Ureter (tissue), 1 donor: Measurements from ENCODE around the gene GPR17. TPM values are rescaled to one million over a fixed set of nuclear protein-coding genes. Genes with fewer than 3 reads are reported as not detected.

Source experiments
- DNase-seq: peaks from one replicate; pipeline ENCODE4 v3.0.0-alpha.2; 2020; ENCODE audit warnings: low spot score
- total RNA-seq: library from RNA; stranded (reverse); gene quantifications from one replicate; pipeline ENCODE4 v1.2.4, GENCODE V29; 2023
- donor health status: DM: yes; HTN: yes; CAD: no.

The GPR17 gene
- total RNA-seq, 1 donor from 2014 or later: not detected

DNA sequence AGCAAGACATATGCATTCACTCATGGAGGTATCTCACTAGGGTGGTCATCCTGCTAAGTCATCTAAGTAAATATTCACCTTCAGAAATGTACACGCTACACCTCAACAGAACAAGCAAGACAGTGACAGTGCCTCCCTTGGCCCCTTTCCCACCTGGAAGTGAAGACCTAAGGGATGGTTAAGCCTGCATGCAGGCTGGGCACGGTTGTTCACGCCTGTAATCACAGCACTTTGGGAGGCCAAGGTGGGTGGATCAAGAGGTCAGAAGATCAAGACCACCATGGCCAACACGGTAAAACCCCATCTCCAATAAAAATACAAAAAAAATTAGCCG lies 25.0 kb downstream of the GPR17 start:
- peak; percentile 18 for DNase-seq

DNA sequence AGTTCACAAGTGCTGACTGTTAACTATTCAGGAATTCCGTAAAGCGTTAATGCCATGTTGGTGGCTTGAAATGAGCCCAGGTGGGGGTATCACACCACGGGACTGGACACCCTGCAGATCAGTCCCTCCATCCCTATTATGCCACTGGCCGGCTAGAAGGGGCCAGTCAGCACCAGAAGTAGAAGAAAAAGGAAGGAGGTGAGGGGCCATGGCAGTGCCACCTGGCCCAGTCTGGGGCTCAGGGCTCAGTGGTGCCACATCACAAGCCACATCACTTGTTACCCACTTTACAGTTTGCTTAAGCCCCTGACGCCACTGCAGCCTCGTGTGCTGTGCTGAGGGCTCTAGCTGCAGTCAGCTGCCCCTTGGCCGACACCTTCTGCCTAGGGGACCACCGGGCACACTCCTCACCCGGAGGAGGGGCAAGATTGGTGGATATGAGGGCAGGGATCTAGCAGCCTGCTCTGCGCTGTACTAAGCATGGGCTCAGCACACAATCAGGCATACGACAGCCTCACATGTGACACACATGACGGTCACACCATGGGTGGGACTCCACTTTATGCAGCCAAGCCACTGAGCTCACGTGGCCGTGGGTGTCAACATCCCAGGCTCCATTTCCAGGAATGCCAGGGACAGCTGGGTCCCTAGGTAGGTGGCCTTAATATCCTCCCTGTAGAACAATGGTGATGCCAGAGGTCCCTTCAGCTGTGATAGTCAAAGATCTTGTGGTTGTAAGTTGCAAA lies 25.8 kb downstream of the GPR17 start:
- peak; percentile 35 for DNase-seq

DNA sequence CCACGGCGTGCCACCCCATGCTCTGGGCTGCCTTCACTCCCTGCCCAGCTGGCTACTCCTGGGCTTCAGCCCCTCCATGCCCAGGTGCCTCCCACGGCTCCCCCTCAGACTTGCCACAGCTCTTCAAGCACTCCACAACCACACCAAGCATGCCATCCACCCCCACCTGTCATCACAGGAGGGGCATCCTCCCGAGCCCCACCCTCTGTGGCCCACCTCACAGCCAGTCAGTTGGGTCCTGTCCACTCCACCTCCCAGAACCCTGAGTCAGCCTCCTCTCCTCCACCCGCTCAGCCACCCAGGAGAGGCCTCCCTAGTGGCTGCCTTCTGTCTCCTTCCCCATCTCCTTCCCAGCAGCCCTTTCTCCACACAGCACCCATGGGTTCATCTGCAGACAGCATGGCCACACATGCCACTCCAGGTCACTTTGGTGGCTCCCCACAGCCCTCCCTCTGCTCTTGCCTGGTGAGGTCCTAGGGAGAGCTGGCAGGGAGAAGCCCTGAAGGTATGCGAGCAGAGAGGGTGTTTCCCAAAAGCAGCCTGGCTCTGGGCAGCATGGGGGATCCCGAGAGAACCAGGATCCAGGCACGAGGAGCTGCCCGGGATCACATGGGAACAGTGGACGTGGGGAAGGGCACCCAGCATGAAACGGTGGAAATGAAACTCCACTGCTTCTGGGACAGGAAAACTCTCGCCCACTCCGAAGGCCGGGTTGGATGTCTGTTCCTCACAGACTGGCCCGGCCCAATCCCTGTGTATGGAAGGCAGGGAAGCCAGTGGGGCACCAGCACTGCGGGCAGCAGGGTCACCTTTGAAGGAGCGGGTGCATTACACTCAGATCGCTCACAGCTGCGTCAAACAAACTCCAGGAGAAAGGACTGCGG lies 26.6 kb downstream of the GPR17 start:
- peak; percentile 40 for DNase-seq

DNA sequence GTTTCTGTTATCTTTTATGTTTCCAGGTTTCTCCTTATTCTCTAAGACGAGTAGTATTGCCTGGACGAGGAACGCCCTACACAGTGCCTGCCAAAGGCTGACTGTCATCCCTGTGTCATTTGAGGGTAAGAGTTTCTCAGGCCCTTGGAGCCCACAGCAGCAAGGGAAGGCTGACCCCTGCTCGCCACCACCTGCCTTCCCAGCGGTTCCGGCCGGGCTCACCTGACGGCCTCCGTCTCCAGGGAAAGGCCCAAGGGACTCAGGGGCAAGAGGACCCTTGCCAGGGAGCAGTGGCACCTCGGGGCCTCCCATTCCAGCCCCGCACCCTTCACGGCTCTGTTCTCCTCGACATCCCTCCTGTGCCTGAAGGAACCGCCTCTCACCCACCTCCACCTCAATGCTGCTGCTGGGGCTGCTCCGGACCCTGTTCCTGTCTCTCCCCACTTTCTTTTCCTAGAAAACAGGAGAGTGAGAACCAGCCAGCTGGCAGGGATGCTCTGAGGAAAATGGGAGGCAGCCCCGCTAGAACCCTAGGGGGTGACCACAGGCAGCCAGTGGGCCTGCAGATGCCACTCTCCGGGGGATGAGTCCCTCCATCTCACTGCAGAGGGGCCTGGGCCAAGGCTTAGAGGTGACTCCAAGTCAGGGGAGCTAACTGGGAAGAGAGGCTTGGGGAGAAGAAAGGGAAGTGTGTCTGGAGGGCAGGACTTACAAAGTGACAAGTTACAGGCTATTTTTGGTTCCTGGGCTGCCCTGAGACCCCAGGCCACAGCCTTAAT lies 27.5 kb downstream of the GPR17 start:
- peak; percentile 40 for DNase-seq

DNA sequence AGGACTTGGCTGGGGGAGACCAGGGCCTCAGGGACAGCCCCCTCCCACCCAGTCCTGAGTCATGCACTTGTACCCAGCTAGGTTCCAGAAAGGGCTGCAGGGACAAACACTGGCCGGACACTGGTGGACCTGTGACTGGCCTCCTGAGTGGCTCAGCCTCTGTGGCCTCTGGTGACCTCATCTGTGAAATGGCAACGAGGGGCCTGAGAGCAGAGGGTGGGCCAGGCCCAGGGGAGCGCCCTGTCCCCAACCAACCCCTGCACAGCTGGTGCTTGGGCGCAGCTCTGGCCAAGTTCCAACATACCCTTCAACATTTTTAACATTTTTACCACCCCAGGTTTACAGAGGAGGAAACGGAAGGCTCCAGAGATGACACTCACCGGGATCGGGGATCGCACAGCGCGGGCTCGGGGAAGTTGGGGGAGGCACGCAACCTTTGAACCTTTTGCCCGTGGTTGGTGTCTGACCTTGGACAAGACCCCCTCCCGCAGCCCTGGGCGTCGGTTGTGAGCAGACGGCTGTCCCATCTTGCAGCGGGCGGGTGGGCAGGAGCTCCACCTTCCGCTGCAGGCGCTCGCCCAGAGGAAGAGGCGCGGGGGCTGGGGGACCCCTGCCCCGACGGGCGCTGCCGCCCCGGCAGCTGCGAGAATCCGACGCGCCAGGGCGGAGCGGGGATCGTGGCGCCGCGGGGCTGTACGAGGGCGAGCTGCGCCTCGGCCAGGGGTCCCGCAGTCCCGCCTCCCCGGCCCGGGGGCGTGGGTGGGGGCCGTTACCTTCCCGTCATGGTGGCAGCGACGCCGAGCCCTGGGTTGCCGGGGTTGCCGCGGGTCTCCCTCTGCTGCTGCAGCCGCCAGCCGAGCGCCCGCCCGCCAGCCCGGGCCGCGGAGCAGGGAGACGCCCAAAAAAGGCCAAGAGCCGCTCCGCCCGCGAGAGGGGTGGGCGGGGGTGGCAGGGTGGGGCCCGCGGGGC lies 28.6 kb downstream of the GPR17 start:
- DNase-seq: peak; percentile 53

DNA sequence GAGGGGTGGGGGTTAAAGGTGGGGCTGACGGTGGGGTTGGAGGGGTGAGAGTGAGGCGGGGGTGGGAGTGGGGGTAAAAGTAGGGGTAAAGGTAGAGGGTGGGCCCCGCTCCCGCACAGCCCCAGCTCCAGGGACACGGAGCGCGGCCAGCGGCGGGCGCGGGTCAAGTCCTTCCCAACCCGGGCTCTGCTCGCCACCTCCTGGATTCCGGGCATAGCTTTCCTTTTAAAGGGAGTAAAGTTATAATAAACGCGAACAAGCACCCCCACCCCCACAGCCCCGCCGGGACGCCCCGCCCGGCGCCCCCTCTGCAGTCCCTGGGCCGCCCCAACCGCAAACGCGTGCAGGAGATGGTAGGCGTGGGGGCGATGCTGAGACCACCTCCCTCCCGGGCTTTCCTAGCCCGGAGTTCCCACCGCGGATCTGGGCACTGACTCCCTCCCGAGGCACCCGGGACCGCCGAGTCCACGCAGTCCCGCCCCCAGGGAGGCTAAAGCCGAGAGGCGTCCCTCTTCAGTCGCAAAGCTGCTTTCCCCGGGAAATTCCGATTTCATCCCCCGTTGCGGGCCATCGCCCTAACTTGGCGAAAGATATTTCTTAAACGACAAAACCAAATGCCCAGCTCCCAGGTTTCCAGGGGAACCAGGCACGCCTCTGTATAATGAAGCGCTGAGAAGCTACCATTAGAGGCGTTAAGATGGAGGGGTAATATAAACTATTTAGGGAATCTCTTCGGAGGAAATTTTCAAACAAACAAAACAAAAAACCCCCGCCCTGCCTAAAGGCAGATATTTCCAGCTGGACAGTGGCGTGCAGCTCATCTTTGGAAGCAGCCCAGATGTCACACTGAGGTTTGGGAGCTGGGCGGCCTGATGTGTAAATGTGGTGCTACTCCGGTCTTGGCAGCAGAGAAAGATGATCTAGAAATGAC lies 29.6 kb downstream of the GPR17 start, which contains the start of gene LIMS2:
TSS of gene LIMS2 (minus strand) at position 200 of the 931 bp plus-strand sequence. CDS start 506 bp downstream, outside the sequence.
- peak; percentile 66 for DNase-seq

DNA sequence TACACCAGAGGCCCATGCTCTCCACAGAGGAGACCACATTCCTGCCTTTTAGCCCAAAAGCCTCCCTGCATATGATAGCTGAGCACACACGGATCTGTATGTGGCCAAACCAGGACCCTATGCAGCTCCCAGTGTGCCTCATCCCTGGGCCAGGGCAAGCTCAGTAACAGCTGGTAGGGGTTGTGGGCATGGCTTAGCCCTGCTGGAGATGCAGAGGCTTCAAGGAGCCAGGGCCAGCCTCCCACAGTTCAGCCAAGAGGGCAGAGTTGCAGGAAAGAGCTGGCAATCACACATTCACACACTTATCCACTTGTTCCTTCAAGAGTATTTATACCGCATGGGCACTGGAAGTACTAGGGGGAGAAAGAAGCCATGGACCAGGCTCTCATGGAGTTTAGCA lies 31.0 kb downstream of the GPR17 start:
- DNase-seq: peak; percentile 38

DNA sequence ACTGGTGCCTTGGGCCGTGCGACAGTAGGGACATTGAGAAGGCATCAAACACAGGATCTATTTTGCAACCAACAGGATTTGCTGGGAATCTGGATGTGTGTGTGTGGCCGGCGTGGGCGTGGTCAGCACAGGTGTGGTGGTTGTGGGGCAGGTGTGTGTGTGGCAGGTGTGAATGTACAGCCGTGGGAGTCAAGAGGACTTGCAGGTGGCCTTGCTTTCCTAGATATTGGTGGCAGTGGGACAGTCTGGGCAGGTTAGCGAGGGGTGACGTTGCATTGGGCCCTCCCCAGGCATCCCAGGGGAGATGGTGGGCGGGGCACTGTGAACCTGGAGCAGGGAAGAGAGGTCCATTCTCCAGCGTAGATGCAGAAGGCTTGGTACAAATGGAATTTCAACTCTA lies 32.6 kb downstream of the GPR17 start:
- DNase-seq: no peak

DNA sequence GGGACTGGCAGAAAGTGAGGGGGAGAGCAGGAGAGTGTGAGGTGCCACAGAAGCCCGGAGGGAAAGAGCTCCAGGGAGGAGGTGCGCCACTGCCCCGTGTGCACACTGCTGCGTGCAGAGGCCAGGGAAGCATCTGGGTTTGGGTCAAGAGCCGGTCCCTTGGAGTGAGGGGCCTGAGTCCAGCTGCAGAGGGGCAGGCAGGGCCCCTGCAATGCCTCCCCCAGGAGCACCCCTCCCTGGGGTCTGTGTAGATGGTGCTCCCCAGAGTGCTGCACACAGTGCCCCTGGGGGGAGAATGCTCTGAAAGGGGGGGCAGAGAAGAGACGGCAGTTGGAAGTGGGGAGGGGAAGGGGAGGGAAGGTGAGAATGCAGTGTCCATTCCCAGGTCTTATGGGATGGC lies 33.0 kb downstream of the GPR17 start:
- DNase-seq: no peak

DNA sequence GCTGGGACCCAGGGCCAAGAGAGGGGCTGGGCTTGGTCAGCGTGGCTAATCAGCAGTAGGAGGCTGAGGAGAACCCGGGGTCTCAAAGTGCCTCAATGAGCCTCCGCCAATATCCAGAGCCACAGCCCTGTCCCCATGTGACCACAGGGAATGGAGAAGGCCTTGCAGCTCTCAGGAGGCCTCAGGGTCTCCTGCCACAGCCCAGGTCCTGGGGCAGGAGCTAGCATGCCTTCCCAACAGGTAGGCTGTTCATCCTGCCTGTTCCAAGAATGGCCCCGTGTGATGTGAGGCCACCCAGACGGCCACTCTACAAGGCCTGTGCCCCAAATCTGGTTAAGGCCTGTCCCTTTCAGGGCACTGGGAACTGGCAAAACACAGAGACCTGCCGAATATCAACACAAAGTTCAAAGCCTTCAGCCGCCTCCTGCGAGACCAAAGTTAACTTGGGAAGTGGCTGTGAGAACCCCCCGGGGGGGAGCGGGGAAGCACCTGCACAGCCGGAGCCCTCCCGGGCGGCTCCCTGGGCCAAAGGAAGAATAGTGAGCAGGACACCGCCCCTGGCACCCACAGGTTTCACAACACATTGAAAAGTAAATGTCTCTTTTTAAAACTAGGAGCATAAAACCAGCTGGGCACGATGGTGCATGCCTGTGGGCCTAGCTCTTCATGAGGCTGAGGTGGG lies 33.9 kb downstream of the GPR17 start:
- peak; percentile 37 for DNase-seq

DNA sequence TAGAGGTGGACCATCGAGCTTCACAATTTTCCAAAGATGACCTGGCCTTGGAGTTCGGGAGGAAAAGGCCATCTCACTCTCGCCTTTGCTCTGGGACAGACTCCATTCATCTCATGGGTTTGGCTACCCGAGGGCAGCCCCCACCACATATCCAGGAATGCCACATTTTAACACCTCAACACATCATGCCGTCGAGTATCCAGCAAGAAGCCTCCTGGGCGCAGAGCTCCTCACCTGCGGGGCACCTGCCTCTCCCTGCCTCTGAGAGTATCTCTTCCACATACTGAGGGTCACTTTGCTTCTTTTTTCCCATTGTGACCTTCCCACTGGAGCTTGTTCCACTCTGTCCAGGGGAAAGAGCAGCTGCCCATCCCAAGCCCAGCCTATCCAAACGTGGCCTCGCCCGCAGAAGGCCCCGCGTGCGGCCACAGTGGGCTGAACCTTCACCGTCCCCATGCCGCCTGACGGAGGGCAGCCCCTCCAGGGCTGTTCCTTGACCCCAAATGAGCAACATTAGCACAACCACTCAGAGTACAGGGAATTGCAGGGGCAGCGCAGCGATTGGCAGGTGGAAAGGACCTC lies 34.8 kb downstream of the GPR17 start:
- DNase-seq: peak; percentile 33

DNA sequence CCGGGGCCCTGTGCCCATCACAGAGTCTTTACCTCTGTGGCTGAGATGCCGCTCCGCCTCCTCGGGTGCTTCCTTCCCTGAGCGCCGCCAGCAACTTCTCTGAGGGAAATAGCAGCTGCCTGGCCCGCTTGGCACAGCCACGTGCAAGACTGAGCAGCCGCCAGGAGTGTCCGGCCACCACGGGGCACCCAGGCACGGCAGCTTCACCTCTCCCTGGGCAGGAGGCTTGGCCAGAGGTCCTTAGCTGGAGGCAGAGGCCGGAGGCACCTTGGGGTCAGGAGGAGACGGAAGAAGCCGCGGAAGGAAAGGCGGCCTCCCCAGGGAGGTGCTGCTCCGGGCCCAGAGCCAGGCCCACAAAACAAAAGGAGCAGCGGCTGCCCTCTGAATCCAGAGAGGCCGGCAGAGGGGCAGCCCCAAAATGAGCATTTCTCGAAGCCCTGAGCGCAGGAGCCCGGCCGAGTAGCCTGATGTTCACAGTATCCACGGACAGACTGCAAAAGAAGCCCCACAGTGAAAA lies 35.4 kb downstream of the GPR17 start:
- peak; percentile 43 for DNase-seq

DNA sequence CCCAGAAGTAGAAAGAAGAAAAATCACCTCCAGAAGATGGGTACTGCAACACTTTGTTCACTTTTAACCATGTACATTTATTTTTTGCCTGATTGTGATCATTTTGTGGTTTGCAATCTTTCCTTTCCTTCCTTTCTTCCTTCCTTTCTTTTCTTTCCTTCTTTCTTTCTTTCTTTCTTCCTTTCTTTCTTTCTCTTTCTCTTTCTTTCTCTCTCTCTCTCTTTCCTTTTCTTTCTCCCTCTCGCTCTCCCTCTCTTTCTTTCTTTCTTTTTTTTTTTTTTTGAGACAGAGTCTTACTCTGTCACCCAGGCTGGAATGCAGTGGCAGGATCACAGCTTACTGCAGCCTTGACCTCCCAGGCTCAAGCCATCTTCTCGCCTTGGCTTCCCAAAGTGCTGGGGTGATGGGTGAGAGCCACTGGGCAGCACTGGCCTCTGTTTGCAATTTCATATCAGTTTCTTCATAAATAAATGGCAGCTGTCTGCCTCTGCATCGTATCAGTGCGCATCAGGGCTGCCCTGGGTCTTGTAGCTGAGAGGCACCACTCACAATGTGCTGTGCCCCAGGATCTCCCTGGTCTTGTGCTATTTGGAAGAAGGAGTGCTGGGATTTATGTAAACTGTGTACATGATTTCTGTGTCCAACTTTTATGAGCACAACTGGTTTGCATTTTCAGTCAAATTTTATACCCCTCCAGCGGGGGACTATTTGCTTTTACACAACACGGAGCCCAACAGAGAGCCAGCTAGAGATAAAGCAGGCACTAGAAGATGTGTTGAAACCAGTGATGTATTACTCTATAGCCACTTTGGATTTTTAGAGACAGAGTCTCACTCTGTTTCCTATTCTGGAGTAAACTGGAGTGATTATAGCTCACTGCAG lies 36.3 kb downstream of the GPR17 start:
- DNase-seq: peak; percentile 26

DNA sequence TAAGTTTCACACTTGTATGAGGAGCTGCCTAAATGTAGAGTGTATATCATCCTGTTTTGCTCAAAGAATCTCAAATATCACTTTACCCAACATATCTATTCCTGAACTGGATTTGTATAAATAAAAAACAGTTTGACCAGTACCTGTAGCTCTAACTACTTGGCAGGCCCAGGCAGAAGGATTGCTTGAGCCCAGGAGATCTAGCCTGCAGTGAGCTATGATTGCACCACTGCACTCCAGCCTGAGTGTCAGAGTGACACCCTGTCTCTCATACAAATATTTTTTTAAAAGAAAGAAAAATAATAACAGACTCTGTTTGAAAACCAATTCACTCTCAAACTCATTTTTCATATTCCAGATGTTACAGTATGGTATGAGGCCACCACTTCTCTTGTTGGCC lies 37.1 kb downstream of the GPR17 start:
- DNase-seq: peak; percentile 18

DNA sequence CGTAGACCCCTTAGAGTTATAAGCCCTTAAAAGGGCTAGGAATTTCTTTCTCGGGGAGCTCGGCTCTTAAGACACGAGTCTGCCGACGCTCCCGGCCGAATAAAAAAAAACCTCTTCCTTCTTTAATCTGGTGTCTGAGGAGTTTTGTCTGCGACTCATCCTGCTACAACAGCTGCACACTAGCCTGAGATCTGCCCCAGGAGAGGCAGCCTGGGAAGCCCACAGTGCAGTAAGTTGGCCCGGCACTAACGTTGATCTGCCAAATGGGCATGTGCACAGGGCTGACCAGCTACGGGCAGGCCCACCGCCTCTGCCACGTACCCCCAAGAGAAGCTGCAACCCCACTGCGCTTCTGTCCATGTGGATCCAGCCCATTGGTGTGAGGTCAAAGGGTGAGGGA lies 37.8 kb downstream of the GPR17 start:
- peak; percentile 37 for DNase-seq

DNA sequence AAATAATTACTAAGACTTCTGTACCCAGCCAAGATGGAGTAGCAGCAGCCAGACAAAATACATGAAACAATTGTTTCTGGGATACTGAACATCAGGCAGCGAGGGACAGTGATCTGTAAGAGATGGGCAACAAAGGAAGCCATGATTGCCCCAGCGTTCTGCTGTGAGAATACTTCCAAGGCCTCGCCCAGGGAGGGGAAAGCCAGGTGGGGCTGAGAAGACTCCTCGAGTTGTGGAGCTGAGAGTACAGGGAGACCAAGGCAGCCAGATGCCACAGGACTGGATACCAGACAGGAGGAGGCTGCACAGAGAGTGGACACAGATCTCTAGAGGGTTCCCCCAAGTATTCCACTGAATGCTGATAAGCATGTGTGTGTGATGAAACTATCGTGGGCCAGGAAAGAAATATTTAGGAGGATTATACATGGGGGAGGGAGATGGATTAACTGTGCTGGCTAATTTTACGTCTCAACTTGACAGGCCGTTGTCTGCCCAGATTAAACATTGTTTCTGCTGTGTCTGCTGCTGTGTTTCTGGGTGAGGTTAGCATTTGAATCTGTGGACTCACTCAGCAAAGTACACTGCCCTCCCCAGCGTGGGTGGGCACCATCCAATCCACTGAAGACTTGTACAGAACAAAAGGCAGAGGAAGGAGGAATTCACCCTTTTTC lies 39.6 kb downstream of the GPR17 start:
- DNase-seq: no peak

DNA sequence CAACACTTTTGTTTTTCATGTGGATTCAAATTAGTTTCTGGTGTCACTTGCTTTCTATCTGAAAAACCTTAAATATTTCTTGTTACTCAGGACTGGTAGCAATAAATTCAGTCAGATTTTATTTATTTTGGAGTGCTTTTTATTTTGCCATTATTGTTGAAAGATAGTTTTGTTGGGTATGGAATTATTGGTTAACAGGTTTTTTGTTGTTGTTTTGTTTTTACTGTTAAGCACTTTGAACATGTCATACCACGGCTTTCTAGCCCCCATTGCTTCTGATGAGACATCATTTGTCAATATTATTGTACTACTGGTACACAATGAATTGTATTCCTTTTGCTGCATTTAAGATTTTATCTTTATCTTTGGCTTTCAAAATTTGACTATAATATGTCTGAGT lies 42.5 kb downstream of the GPR17 start:
- no peak for DNase-seq
